Putamen (tissue), 1 donor: ENCODE measurements around the gene COL4A6.

Experiments used
- DNase-seq: peaks from one replicate; pipeline ENCODE4 v3.0.0-alpha.2; 2016; ENCODE audit warnings: low spot score

COL4A6 gene

GRCh38 chrX:108270739-108271396, 167.4 kb downstream of the COL4A6 start:
- no peak for DNase-seq

GRCh38 chrX:108270280-108270679, 167.9 kb downstream of the COL4A6 start:
- no peak for DNase-seq

GRCh38 chrX:108268434-108269080, 169.7 kb downstream of the COL4A6 start:
- no peak for DNase-seq

- DNase-seq: no peak
Observed at GRCh38 chrX:108267557-108267956, 170.7 kb downstream of the COL4A6 start.

- no peak for DNase-seq
Observed at GRCh38 chrX:108264376-108264775, 173.8 kb downstream of the COL4A6 start.

GRCh38 chrX:108261549-108262203, 176.5 kb downstream of the COL4A6 start:
- no peak for DNase-seq

GRCh38 chrX:108257556-108257955, 180.7 kb downstream of the COL4A6 start:
- no peak for DNase-seq

GRCh38 chrX:108254636-108255035, 183.6 kb downstream of the COL4A6 start:
- DNase-seq: no peak

- no peak for DNase-seq
Observed at GRCh38 chrX:108250654-108251579, 187.3 kb downstream of the COL4A6 start.

- no peak for DNase-seq
Observed at GRCh38 chrX:108246304-108246954, 191.8 kb downstream of the COL4A6 start.

- DNase-seq: no peak
Observed at GRCh38 chrX:108245462-108245861, 192.8 kb downstream of the COL4A6 start.

- DNase-seq: no peak
Observed at GRCh38 chrX:108235986-108236385, 202.2 kb downstream of the COL4A6 start.

- no peak for DNase-seq
Observed at GRCh38 chrX:108230574-108230973, 207.6 kb downstream of the COL4A6 start.

GRCh38 chrX:108224727-108225621, 213.2 kb downstream of the COL4A6 start:
- DNase-seq: no peak

GRCh38 chrX:108224218-108224617, 214.0 kb downstream of the COL4A6 start:
- DNase-seq: no peak

- no peak for DNase-seq
Observed at GRCh38 chrX:108223585-108223984, 214.6 kb downstream of the COL4A6 start.

- DNase-seq: no peak
Observed at GRCh38 chrX:108221301-108221864, 216.8 kb downstream of the COL4A6 start.

- no peak for DNase-seq
Observed at GRCh38 chrX:108219949-108220601, 218.1 kb downstream of the COL4A6 start.

GRCh38 chrX:108217876-108218275, 220.3 kb downstream of the COL4A6 start:
- DNase-seq: no peak
